Neural crest cell (in vitro differentiated cells): ENCODE results near the gene NFATC3. TPM values are rescaled to one million over a fixed set of nuclear protein-coding genes. Genes with fewer than 3 reads are reported as not detected.

Source experiments
- DNase-seq: peaks from one replicate; pipeline ENCODE4 v3.0.0; 2021; ENCODE audit warnings: low read depth, mixed read lengths, low spot score
- H3K27ac Mint-ChIP-seq: one replicate; pipeline ENCODE4 v1.8.0; 2021; ENCODE audit warnings: mild to moderate bottlenecking, mixed read lengths; ENCODE audit not compliant: unreplicated experiment
- H3K27me3 Mint-ChIP-seq: 2 replicates; pipeline ENCODE4 v1.8.0; 2021; ENCODE audit warnings: low read depth, mild to moderate bottlenecking, mixed read lengths
- H3K36me3 Mint-ChIP-seq: 2 replicates; pipeline ENCODE4 v1.8.0; 2021; ENCODE audit warnings: low read depth, mild to moderate bottlenecking, mixed read lengths
- H3K4me1 Mint-ChIP-seq: 2 replicates; pipeline ENCODE4 v1.8.0; 2021; ENCODE audit warnings: mixed read lengths
- H3K4me3 Mint-ChIP-seq: one replicate; pipeline ENCODE4 v1.8.0; 2021; ENCODE audit warnings: mild to moderate bottlenecking, mixed read lengths
- H3K9me3 Mint-ChIP-seq: 2 replicates; pipeline ENCODE4 v1.8.0; 2021; ENCODE audit warnings: mixed read lengths
- total RNA-seq: library from RNA; stranded (reverse); gene quantifications from 2 replicates; pipeline ENCODE4 v1.2.1, GENCODE V29; 2021
- TF ChIP-seq, protein P1 (sequence below): fragments of 200-600 bp; sonication (generic); conservative IDR thresholded peaks from 2 replicates; pipeline ENCODE4 v1.5.0; 2021; ENCODE audit warnings: antibody characterized with exemption, mild to moderate bottlenecking

Gene NFATC3
- total RNA-seq, 1 donor from 2014 or later, result 64.9 TPM

- Mint-ChIP-seq H3K27ac (no peak overlapping the region), H3K36me3 (no peaks in the 10 kb centered on the region), H3K4me3 (peak overlapping the region; percentile 11), H3K27me3 (no peaks in the 10 kb centered on the region), H3K4me1 (peaks cover 28% of the 10 kb centered on the region), H3K9me3 (no peaks in the 10 kb centered on the region)
- no peak for DNase-seq
- TF ChIP-seq, protein P1, sequence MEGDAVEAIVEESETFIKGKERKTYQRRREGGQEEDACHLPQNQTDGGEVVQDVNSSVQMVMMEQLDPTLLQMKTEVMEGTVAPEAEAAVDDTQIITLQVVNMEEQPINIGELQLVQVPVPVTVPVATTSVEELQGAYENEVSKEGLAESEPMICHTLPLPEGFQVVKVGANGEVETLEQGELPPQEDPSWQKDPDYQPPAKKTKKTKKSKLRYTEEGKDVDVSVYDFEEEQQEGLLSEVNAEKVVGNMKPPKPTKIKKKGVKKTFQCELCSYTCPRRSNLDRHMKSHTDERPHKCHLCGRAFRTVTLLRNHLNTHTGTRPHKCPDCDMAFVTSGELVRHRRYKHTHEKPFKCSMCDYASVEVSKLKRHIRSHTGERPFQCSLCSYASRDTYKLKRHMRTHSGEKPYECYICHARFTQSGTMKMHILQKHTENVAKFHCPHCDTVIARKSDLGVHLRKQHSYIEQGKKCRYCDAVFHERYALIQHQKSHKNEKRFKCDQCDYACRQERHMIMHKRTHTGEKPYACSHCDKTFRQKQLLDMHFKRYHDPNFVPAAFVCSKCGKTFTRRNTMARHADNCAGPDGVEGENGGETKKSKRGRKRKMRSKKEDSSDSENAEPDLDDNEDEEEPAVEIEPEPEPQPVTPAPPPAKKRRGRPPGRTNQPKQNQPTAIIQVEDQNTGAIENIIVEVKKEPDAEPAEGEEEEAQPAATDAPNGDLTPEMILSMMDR, result peak; percentile 52
Observed at GRCh38 chr16:68093816-68094613, 8.8 kb downstream of the NFATC3 start.

DNA sequence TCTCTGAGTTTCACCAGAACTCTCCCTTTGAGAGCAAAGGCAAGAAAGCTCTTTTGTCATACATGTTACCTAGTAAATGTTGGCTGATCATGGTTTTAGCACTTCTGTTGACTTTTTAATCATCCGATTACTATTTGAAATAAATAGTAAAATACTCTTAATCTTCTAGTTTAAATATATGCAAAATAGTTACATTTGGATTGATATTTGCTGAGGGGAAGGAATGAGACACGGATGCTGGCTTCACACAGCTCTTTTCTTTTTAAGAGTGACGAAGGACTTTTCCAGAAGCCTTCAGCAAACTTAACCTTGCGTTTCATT lies 9.4 kb downstream of the NFATC3 start:
- H3K4me3 Mint-ChIP-seq, result no peak overlapping the region
- peaks cover 26% of the 10 kb centered on the region for H3K4me1 Mint-ChIP-seq
- DNase-seq, result no peak
- no peaks in the 10 kb centered on the region for H3K36me3 Mint-ChIP-seq
- no peak overlapping the region for H3K27ac Mint-ChIP-seq
- TF ChIP-seq, protein P1, result peak; percentile 2
- no peaks in the 10 kb centered on the region for H3K9me3 Mint-ChIP-seq
- H3K27me3 Mint-ChIP-seq, result no peaks in the 10 kb centered on the region

DNA sequence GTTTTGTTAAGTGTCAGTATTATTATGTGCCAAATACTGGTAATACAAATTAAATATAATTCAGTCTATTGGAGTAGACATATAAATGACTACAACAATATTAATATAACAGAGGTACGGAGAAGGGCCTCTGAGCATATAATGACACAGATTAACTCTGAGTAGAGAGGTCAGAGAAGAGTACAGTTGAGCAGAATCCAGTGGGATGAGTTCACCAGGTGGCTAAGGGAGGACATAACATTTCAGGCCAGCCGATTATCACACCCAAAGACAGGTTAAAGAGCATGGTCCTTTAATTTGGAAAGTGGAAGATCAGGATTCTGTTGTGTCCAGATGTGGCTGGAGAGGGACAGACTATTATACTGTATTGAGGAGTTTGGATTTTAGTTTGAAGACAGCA lies 11.3 kb downstream of the NFATC3 start:
- Mint-ChIP-seq H3K36me3 (peaks cover 3% of the 10 kb centered on the region), H3K9me3 (no peaks in the 10 kb centered on the region), H3K27me3 (no peaks in the 10 kb centered on the region), H3K4me3 (no peak overlapping the region), H3K4me1 (peaks cover 21% of the 10 kb centered on the region), H3K27ac (no peak overlapping the region)
- no peak for DNase-seq
- TF ChIP-seq, protein P1, result no peak

DNA sequence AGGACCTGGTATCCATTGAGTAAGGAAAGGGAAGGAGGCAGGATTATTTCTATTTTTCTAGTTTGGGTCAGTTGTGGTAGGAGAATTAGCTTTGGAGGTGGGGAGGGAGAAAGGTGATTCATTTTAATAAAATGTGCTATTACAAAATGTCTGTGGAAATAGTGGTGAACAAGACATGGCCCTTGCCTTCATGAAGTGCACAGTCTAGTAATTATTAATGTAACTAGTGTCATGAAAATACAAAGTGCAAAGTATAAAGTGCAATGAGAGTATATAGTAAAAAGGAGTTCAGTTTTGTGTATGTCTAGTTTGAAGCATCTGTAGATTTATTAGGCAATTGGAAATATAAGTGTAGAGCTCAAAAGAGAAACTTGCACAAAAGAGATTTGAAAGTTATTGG lies 11.9 kb downstream of the NFATC3 start:
- H3K27me3 Mint-ChIP-seq, result no peaks in the 10 kb centered on the region
- no peak for DNase-seq
- no peaks in the 10 kb centered on the region for H3K9me3 Mint-ChIP-seq
- H3K4me3 Mint-ChIP-seq, result no peak overlapping the region
- peaks cover 20% of the 10 kb centered on the region for H3K4me1 Mint-ChIP-seq
- peaks cover 6% of the 10 kb centered on the region for H3K36me3 Mint-ChIP-seq
- TF ChIP-seq, protein P1, result no peak
- H3K27ac Mint-ChIP-seq, result no peak overlapping the region

- DNase-seq, result no peak
- peak overlapping the region; percentile 36 for H3K27ac Mint-ChIP-seq
- peaks cover 22% of the 10 kb centered on the region for H3K4me1 Mint-ChIP-seq
- H3K27me3 Mint-ChIP-seq, result no peaks in the 10 kb centered on the region
- TF ChIP-seq, protein P1, result no peak
- peaks cover 2% of the 10 kb centered on the region for H3K9me3 Mint-ChIP-seq
- peaks cover 10% of the 10 kb centered on the region for H3K36me3 Mint-ChIP-seq
- no peak overlapping the region for H3K4me3 Mint-ChIP-seq
Observed at GRCh38 chr16:68097895-68098294, 12.7 kb downstream of the NFATC3 start.
